HepG2 (cell line): ENCODE measurements around the gene DACT2. TPM values are rescaled to one million over a fixed set of nuclear protein-coding genes. Genes with fewer than 3 reads are reported as not detected.

Experiments
- CC2D1A ChIP-seq: sonication (generic); formaldehyde crosslinking; IDR thresholded peaks from 2 replicates; pipeline ENCODE4 v1.8.1; 2023; ENCODE audit warnings: mild to moderate bottlenecking, missing genetic modification reagents
- CREM ChIP-seq, 2 experiments: sonication (generic) in 1 of 2; formaldehyde crosslinking in 1 of 2; IDR thresholded peaks; 2 replicates each; pipeline versions ENCODE4 v1.4.0 to v1.6.1; 2016 to 2020; ENCODE audit warnings: antibody characterized with exemption in 1 of 2, mild to moderate bottlenecking in 1 of 2, missing genetic modification reagents in 1 of 2
- MED1 ChIP-seq: sonication (generic); formaldehyde crosslinking; IDR thresholded peaks from 2 replicates; pipeline ENCODE4 v1.4.0; 2020; ENCODE audit warnings: missing genetic modification reagents
- MEIS1 ChIP-seq: sonication (generic); formaldehyde crosslinking; IDR thresholded peaks from 2 replicates; pipeline ENCODE4 v1.9.0; 2021; ENCODE audit warnings: mild to moderate bottlenecking, missing genetic modification reagents, moderate library complexity, borderline replicate concordance
- NCOA2 ChIP-seq: sonication (generic); formaldehyde crosslinking; IDR thresholded peaks from 2 replicates; pipeline ENCODE4 v1.8.0; 2022; ENCODE audit warnings: inconsistent platforms
- PAX8 ChIP-seq: sonication (generic); formaldehyde crosslinking; IDR thresholded peaks from 2 replicates; pipeline ENCODE4 v1.8.0; 2022; ENCODE audit warnings: mild to moderate bottlenecking, missing genetic modification reagents, borderline replicate concordance
- PHF5A ChIP-seq: IDR thresholded peaks from one replicate; pipeline ENCODE4 v1.6.1; 2018; ENCODE audit warnings: low read depth, missing genetic modification reagents; ENCODE audit not compliant: unreplicated experiment
- ZNF101 ChIP-seq: sonication (generic); formaldehyde crosslinking; IDR thresholded peaks from 2 replicates; pipeline ENCODE4 v1.4.0; 2020; ENCODE audit warnings: mild to moderate bottlenecking, low read depth, missing genetic modification reagents, borderline replicate concordance
- ZNF343 ChIP-seq: sonication (generic); formaldehyde crosslinking; IDR thresholded peaks from 2 replicates; pipeline ENCODE4 v1.4.0; 2020; ENCODE audit warnings: mild to moderate bottlenecking, missing genetic modification reagents
- ZNF563 ChIP-seq: sonication (generic); formaldehyde crosslinking; IDR thresholded peaks from 2 replicates; pipeline ENCODE4 v1.8.0; 2022; ENCODE audit warnings: mild to moderate bottlenecking, moderate library complexity, missing genetic modification reagents
- ZNF775 ChIP-seq: sonication (generic); formaldehyde crosslinking; IDR thresholded peaks from 2 replicates; pipeline ENCODE4 v1.4.0; 2020; ENCODE audit warnings: missing genetic modification reagents, mild to moderate bottlenecking, moderate library complexity, borderline replicate concordance
- ZNF780A ChIP-seq: sonication (generic); formaldehyde crosslinking; IDR thresholded peaks from 2 replicates; pipeline ENCODE4 v1.8.0; 2022; ENCODE audit warnings: mild to moderate bottlenecking, missing genetic modification reagents, moderate library complexity
- ZNF782 ChIP-seq: sonication (generic); formaldehyde crosslinking; IDR thresholded peaks from 2 replicates; pipeline ENCODE4 v1.4.0; 2020; ENCODE audit warnings: missing genetic modification reagents, mild to moderate bottlenecking, borderline replicate concordance
- ZNF891 ChIP-seq: sonication (generic); formaldehyde crosslinking; IDR thresholded peaks from 2 replicates; pipeline ENCODE4 v1.5.0; 2020; ENCODE audit warnings: mild to moderate bottlenecking, missing genetic modification reagents
- polyA plus RNA-seq, 8 experiments: library from polyadenylated mRNA; depleted of rRNA in 3 of 8; stranded (reverse) in 7 of 8; unstranded in 1 of 8; fragments of >200 nt; fragmentation: Illumina TruSeq in 4 of 8; extraction: Trizol in 4 of 8; gene quantifications; 2 replicates each; pipeline versions ENCODE4 v1.2.1 to v1.2.3, GENCODE V29; 2011 to 2016; ENCODE audit warnings: low read depth in 4 of 8, missing spikeins in 1 of 8, mixed read lengths in 1 of 8; ENCODE audit not compliant: insufficient read depth in 1 of 8
- total RNA-seq, 5 experiments: library from RNA; depleted of rRNA; stranded (reverse); fragments of >200 nt; fragmentation: Illumina TruSeq; extraction: Trizol; gene quantifications; 2 replicates each; pipeline ENCODE4 v1.2.3, GENCODE V29; 2016; ENCODE audit warnings: low read depth in 1 of 5
- TF ChIP-seq, protein P1 (sequence below): sonication (generic); formaldehyde crosslinking; IDR thresholded peaks from 2 replicates; pipeline ENCODE4 v1.5.0; 2020; ENCODE audit warnings: missing genetic modification reagents
- TF ChIP-seq, protein P2 (sequence below): sonication (generic); formaldehyde crosslinking; IDR thresholded peaks from 2 replicates; pipeline ENCODE4 v1.4.0; 2020; ENCODE audit warnings: missing genetic modification reagents, borderline replicate concordance
- TF ChIP-seq, protein P3 (sequence below): sonication (generic); formaldehyde crosslinking; IDR thresholded peaks from 2 replicates; pipeline ENCODE4 v1.4.0; 2020; ENCODE audit warnings: mild to moderate bottlenecking, low read depth, missing genetic modification reagents

The DACT2 gene
- total and polyA plus RNA-seq, 2 of the 13 experiments (the other 11 are each of a cell fraction or from before 2014, with no cell fraction given) = 0.15 TPM; not detected in 1

DNA sequence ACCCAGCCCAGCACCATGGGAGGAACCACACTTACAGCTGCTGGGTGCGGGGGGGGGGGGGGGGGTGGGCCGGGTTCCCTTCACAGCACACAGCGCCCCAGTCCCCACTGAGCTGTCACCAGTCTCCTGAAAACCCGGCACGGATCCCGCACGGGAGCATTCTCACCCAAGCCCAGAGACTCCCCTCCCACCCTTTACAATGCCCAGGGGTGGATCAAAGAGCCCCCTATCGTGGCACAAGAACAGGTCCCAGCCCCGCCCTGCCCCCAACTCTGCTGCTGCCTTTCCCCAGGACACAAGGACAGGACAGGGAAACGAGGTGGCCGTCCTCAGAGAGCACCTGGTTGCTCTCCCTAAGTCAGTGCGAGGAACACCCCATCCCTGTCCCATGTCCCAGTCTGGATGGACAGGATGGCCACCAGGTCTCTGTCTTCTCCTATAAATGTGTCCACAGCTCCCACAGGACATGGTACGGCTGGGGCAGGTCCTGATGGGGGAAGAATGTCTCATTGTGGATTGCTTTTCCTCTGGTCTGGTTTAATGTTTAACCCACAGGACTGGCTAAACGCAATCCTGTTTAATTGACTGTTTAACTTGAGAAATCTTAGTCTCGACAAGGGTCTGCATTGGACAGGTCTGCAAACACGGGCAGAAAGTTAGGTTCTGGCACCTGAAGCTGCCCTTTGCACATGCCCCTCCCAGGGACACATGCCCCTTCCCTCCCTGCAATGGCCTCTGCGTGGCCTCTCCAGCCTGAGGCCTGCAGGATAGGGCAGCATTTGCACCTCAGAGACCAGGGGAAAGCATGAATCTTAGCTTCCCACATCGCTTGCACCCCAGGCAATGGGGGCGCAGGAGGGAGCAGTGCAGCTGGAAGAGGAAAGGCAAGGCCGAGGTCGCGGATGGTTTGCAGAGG, 45.3 kb downstream of the DACT2 start (continued):
- TF ChIP-seq, protein P1, sequence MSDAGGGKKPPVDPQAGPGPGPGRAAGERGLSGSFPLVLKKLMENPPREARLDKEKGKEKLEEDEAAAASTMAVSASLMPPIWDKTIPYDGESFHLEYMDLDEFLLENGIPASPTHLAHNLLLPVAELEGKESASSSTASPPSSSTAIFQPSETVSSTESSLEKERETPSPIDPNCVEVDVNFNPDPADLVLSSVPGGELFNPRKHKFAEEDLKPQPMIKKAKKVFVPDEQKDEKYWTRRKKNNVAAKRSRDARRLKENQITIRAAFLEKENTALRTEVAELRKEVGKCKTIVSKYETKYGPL (CRISPR knock-in tag) = no peak
- TF ChIP-seq NCOA2 (peak; percentile 82), ZNF101 (CRISPR knock-in tag) (no peak), MEIS1 (peak; percentile 42; the same call in 1 of the 2 replicates), ZNF782 (CRISPR knock-in tag) (peak; percentile 78; the same call in 1 of the 2 replicates), ZNF780A (no peak), ZNF563 (CRISPR knock-in tag) (peak; percentile 34; the same call in 1 of the 2 replicates), CC2D1A (no peak), CREM (IDR thresholded peaks at IDR 0.05) (peak; percentile 42; the same call in 1 of the 2 replicates), CREM (CRISPR knock-in tag; IDR thresholded peaks at IDR 0.05) (no peak), ZNF775 (CRISPR knock-in tag) (no peak), MED1 (no peak; the same call in 1 of the 2 replicates), ZNF343 (peak; percentile 59; the same call in 1 of the 2 replicates), PAX8 (CRISPR knock-in tag) (no peak), ZNF891 (CRISPR knock-in tag) (peak; percentile 31; the same call in 1 of the 2 replicates), PHF5A (CRISPR knock-in tag) (peak; percentile 69)
- TF ChIP-seq, protein P2, sequence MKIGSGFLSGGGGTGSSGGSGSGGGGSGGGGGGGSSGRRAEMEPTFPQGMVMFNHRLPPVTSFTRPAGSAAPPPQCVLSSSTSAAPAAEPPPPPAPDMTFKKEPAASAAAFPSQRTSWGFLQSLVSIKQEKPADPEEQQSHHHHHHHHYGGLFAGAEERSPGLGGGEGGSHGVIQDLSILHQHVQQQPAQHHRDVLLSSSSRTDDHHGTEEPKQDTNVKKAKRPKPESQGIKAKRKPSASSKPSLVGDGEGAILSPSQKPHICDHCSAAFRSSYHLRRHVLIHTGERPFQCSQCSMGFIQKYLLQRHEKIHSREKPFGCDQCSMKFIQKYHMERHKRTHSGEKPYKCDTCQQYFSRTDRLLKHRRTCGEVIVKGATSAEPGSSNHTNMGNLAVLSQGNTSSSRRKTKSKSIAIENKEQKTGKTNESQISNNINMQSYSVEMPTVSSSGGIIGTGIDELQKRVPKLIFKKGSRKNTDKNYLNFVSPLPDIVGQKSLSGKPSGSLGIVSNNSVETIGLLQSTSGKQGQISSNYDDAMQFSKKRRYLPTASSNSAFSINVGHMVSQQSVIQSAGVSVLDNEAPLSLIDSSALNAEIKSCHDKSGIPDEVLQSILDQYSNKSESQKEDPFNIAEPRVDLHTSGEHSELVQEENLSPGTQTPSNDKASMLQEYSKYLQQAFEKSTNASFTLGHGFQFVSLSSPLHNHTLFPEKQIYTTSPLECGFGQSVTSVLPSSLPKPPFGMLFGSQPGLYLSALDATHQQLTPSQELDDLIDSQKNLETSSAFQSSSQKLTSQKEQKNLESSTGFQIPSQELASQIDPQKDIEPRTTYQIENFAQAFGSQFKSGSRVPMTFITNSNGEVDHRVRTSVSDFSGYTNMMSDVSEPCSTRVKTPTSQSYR (CRISPR knock-in tag) = peak; percentile 69; the same call in 1 of the 2 replicates
- TF ChIP-seq, protein P3, sequence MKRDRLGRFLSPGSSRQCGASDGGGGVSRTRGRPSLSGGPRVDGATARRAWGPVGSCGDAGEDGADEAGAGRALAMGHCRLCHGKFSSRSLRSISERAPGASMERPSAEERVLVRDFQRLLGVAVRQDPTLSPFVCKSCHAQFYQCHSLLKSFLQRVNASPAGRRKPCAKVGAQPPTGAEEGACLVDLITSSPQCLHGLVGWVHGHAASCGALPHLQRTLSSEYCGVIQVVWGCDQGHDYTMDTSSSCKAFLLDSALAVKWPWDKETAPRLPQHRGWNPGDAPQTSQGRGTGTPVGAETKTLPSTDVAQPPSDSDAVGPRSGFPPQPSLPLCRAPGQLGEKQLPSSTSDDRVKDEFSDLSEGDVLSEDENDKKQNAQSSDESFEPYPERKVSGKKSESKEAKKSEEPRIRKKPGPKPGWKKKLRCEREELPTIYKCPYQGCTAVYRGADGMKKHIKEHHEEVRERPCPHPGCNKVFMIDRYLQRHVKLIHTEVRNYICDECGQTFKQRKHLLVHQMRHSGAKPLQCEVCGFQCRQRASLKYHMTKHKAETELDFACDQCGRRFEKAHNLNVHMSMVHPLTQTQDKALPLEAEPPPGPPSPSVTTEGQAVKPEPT (CRISPR knock-in tag) = 0 out of 2 replicates have a peak, but pooled peaks have one; percentile 55
